GM21367 (cell line): ENCODE measurements around the gene WNT9B.
"Not testable (repeated sequence)": the region's sequence is repeated elsewhere in the genome, so short reads cannot be mapped to it uniquely, and the experiment has no call there.

Experiments
- ATAC-seq: cut with Tn5 transposase; IDR thresholded peaks from one replicate; pipeline ENCODE4 v1.9.1; 2021; ENCODE audit not compliant: unreplicated experiment

Gene WNT9B

GRCh38 chr17:46821482-46822387 lies 29.6 kb upstream of the WNT9B start:
- ATAC-seq, result no peak

- no peak for ATAC-seq
Observed at GRCh38 chr17:46822388-46822921, 28.9 kb upstream of the WNT9B start.

GRCh38 chr17:46823657-46824056 lies 27.7 kb upstream of the WNT9B start:
- ATAC-seq, result no peak

GRCh38 chr17:46826116-46826515 lies 25.3 kb upstream of the WNT9B start:
- ATAC-seq, result no peak

GRCh38 chr17:46827274-46827673 lies 24.1 kb upstream of the WNT9B start:
- ATAC-seq, result no peak

- ATAC-seq, result no peak
Observed at GRCh38 chr17:46831573-46832330, 19.6 kb upstream of the WNT9B start.

GRCh38 chr17:46832331-46832821 lies 19.0 kb upstream of the WNT9B start:
- no peak for ATAC-seq

- ATAC-seq, result no peak
Observed at GRCh38 chr17:46832945-46833839, 18.2 kb upstream of the WNT9B start.

- ATAC-seq, result no peak
Observed at GRCh38 chr17:46833840-46834208, 17.6 kb upstream of the WNT9B start.

GRCh38 chr17:46834846-46835245 lies 16.5 kb upstream of the WNT9B start:
- ATAC-seq, result no peak

GRCh38 chr17:46836500-46836899 lies 14.9 kb upstream of the WNT9B start:
- ATAC-seq, result no peak

- no peak for ATAC-seq
Observed at GRCh38 chr17:46837521-46837920, 13.9 kb upstream of the WNT9B start.

- ATAC-seq, result no peak
Observed at GRCh38 chr17:46839211-46839610, 12.2 kb upstream of the WNT9B start.

- not testable (repeated sequence) for ATAC-seq
Observed at GRCh38 chr17:46840596-46840995, 10.8 kb upstream of the WNT9B start.

- no peak for ATAC-seq
Observed at GRCh38 chr17:46841561-46842379, 9.6 kb upstream of the WNT9B start.

- no peak for ATAC-seq
Observed at GRCh38 chr17:46842835-46843234, 8.5 kb upstream of the WNT9B start.

GRCh38 chr17:46847204-46848191 lies 3.9 kb upstream of the WNT9B start:
- ATAC-seq, result no peak

GRCh38 chr17:46848534-46848933 lies 2.8 kb upstream of the WNT9B start:
- ATAC-seq, result no peak

- ATAC-seq, result no peak
Observed at GRCh38 chr17:46850688-46851028, 725 bp upstream of the WNT9B start.
